CD4-positive, alpha-beta T cell treated with Interleukin-4 for 1 hour (primary cell): ENCODE data around the gene ZNF625.
A peak's percentile ranks its signal among the peaks of the same experiment; 100 is the strongest.
"Not testable (repeated sequence)": the region's sequence is repeated elsewhere in the genome, so short reads cannot be mapped to it uniquely, and the experiment has no call there.

Experiments used
- DNase-seq, 2 donors: peaks; one replicate each; pipeline ENCODE4 v3.0.0-alpha.2; 2020 to 2022

ZNF625 gene

GRCh38 chr19:12137221-12137940, 19.2 kb downstream of the ZNF625 start:
- DNase-seq = peak; percentile 18 to 50

- DNase-seq = no peak
Measured at GRCh38 chr19:12133069-12133468, 23.5 kb downstream of the ZNF625 start.

- DNase-seq = peak in 1 of 2 donors; percentile 30
Measured at GRCh38 chr19:12126707-12127106, 29.8 kb downstream of the ZNF625 start.

DNA sequence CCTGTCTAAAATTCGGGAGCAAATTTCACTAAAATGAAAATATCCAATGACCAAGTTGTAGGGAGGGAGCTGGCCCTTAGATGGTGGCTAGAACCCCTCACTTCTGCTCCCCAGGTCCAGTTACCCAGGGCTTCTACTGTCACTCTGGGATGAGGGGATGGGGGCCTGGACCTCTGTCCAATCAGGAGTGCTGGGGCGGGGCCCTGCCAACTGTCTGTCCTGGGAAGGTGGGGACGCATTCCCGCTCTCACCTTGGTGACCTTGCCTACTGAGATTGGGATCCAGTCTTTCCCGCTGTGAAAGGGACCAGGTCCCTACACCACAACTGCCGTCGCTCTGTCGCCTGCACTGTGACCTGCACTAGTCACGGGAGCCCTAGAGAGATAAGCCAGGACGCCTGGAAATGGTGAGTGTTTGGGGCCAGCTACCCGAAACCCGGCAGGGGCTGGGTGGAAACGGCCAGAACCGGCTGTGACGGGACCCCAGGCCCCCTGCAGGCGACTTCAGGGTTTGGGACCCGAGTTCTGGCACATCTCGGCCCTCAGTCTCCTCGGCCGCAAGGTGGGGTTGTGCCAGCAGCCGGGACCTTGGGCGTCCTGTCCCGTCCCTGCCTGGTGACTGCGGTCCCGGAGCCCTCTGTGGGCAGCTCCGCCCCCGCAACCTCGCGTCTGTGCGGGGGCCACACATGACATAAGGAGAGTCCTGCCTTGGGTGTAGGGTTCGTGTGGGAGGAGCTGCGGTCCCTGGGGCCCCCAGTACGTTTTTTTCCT, 39.1 kb downstream of the ZNF625 start:
- DNase-seq = no peak

GRCh38 chr19:12113121-12113520, 43.4 kb downstream of the ZNF625 start:
- no peak for DNase-seq

DNA sequence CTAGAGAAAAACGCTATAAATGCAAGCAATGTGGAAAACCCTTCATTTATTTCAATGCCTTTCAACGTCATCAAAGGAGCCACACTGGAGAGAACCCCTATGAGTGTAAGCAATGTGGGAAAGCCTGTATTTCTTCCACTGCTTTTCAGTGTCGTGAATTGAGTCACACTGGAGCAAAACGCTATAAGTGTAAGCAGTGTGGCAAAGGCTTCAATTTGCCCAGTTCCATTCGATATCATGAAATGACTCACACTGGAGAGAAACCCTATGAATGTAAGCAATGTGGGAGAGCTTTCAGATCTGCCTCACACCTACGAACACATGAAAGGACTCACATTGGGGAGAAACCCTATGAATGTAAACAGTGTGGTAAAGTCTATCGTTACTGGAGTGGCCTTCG, 43.8 kb downstream of the ZNF625 start:
- no peak for DNase-seq

DNA sequence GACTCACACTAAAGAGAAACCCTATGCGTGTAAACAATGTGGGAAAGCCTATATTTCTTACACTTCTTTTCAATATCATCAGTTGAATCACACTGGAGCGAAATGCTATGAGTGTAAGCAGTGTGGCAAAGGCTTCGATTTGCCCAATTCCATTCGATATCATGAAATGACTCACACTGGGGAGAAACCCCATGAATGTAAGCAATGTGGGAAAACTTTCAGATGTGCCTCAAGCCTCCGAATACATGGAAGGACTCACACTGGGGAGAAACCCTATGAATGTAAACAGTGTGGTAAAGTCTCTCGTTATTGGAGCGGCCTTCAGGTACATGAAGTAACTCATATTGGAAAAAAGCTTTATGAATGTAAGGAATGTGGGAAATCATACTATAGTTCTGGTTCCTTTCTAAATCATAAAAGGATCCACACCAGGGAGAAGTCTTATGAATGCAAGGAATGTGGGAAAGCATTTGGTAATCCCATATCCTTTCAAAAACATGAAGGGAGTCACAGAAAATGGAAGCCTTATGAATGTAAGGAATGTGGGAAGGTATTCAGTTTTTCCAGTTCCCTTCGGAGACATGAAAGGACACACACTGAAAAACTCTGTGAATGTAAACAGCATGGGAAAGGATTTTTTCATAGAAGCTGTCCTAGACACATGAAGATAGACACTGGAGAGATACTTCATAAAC, 44.4 kb downstream of the ZNF625 start:
- no peak for DNase-seq

GRCh38 chr19:12111176-12111575, 45.4 kb downstream of the ZNF625 start:
- DNase-seq = no peak

GRCh38 chr19:12103909-12104308, 52.6 kb downstream of the ZNF625 start:
- DNase-seq = not testable (repeated sequence)

DNA sequence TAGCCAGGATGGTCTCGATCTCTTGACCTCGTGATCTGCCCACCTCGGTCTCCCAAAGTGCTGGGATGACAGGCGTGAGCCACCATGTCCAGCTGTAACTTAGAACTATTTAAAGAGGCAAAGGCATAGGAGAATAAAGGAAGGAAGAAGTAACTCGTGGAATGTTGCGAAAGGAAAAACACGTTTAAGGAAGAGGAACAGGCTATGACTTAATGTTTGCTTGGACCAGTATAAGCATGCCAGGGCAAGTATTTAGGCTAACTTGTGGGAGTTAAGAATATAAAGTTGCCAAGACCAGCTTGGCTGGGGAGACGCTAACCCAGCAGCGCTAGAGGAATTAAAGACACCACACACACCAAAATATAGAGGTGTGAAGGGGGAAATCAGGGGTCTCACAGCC, 58.5 kb downstream of the ZNF625 start:
- DNase-seq = no peak

DNA sequence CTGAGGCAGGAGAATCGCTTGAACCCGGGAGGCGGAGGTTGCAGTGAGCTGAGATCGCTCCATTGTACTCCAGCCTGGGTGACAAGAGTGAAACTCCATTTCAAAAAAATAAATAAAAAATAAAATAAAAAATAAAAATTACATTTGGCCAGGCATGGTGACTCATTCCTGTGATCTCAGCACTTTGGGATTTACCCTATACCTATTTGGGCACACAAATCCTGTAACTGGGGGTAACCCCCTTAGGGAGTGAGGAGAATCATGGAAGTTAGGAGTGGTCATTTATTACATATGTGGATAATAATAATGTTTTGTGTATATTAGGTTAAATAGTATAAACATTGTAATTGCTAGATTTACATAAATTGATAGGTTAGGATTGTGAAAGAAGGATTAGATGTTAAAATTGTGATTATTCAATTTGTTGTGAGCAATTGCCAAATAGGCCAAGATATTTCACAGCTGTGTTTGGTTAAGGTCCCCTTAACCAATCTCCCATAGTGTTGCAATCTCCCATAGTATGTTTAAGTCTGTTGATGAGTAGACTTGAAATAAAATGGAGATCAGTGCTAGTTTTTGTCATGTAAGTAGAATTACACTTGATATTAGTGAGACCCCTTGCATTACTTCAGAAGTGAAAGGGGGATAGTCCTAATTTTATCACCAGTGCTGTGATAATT, 61.3 kb downstream of the ZNF625 start:
- no peak for DNase-seq
